IPS-NIHi7 (cell line): ENCODE measurements around the gene HMG20B.
"Not testable (repeated sequence)": the region's sequence is repeated elsewhere in the genome, so short reads cannot be mapped to it uniquely, and the experiment has no call there.

Experiments
- DNase-seq: peaks from one replicate; pipeline ENCODE4 v3.0.0; 2012; ENCODE audit warnings: mixed read lengths; ENCODE audit errors: extremely low spot score

HMG20B gene

DNA sequence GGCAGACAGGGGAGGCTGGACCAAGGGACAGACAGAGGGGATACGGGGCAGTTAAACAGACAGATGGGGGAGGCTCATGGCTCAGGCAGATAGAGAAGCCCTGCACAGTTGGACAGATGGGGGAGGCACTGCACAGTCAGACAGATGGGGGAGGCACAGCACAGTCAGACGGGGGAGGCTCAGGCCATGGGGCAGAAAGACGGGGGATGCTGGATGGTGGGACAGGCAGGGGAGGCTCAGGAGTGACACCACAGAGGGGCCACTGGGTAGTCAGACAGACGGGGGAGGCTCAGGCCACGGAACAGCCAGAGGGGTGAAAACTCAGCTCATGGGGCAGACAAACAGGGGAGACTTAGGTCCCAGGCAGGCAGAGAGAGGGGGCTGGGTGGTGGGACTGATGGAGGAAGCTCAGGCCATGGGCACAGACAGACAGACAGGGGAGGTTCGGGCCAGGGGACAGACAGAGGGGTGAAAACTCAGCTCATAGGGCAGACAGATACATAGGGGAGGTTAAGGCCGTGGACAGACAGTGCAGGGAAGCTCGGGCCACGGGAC is 16.2 kb upstream of the HMG20B start:
- DNase-seq: no peak

DNA sequence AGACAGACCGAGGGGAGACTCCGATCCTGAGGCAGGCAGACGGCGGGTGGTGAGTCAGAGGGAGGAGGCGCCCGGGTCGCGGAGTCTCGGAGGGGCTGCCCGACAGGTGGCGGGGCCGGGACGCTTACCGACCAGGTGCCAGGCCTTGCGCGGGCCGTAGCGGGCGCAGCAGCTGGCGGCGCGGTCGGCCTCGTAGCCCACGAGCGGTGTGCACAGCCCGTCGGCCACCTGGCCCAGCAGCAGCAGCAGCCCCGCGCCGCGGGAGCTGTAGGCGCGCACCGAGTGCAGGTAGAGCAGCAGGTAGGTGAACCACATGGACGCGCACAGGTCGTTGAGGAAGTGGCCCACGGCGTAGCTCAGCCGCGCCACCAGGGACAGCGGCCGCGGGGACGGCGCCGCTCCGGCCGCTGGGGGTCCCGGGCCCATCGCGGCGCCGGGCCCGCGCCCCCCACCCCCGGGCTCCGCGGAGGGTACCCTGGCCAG is 15.7 kb upstream of the HMG20B start:
- peak; percentile 67 for DNase-seq

DNA sequence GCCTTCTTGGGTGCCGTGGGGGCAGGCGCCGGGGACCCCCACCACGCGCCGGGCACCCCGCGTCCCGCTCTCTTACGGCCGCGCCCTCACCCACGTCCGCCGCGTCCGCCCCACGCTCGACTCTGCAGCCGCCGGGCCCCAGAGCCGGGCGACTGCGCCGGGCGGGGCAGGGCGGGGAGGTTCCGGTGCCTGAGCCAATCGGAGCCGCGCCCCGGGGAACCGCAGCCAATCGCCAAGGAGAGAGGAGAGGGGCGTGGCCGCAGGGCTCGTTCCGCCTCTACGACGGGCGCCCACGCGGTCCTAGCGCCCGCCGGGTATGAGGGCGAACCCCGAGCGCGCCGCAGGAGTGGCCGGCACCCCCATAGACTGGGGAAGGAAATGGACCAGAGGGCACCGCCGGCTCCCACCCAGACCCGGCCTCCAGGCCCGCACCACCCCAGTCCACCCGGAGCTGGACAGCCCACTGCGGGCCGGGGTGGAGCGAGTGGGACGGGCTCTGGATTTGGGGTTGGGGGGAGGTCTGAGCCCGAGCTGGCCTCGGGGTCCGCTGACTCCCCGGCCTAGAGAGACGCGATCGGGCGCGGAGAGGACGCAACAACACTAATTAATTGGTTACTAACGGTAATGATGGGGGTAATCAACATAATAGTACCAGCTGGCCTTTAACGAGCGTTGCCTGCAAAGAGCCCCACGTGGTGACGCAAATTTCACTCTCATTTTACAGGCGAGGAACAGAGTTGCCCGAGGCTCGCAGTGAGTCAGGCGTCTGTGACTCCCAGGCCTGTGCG is 15.1 kb upstream of the HMG20B start, which contains the start of gene MFSD12:
Gene MFSD12, minus strand, starts transcription at position 126 of the 788 bp plus-strand sequence. CDS start 183 bp downstream, outside the sequence.
- peak; percentile 100 for DNase-seq

DNA sequence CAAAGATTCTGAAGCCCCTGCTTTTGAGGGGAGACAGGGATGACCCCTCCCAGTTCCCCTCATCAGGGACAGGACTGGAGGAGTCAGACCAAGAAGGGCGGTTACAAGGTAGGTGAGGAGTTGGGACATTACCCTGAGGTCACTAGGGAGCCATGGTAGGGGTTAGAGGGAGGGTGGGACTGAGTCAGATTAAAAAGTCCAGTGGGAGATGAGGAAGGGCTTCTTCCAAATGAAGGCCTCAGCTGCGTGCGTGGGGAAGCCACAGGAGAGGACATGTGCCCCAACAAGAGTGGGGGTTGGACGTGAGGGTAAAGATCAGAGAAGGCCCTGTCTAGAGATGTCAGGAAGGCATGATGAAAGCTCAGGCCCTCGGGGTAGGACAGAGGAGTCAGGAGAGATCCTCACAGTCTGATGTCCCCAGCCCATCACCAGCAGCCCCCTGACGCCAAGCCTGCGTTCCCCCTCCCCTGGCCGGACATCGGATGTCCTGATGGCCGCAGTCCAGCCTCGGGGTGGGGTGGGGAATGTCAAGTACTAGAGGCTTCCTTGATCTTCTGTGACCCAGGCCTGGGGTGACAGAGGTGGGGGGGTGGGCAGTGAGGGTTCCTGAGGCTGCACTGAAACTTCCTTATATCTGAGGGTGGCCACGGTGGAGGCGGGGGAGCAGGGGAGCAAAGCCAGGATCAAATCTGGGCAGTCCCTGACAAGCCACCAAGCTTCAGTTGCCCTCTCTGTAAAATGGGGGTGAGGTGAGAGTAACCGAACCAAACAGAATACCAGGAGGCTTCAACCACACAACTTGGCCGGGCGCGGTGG is 8.8 kb upstream of the HMG20B start:
- DNase-seq: no peak

DNA sequence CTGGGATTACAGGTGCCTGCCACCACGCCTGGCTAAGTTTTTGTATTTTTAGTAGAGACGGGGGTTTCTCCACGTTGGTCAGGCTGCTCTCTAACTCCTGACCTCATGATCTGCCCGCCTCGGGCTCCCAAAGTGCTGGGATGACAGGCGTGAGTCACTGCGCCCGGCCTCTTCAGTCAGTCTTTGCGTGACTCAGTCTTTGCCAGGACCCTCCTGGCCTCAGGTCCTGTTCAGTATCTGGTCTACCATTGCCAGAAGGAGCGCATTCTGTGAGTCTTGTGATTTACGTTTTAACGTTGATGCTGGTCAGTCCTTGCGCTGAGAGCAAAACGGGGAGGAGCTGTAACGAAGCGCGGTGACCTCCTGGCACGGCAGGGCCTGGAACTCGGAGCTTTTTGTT is 7.6 kb upstream of the HMG20B start:
- DNase-seq: no peak

GRCh38 chr19:3570042-3570441 is 2.7 kb upstream of the HMG20B start:
- not testable (repeated sequence) for DNase-seq

DNA sequence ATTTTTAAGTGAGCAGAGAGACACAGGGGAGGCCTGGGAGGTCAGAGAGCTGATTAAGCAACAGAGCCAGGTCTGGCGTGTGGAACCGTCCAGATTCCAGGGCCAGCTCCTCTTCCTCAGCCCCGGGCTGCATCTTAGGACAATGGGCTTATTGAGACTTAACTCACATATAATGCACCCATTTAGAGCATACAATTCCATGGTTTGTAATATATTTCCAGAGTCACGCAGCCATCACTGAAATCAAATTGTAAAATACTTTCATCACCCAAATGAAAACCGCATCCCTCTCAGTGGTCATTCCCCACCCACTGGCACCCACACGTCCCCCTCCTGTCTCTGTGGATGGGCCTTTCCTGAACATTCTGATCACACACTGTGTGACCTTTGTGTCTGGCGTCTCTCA is 2.1 kb upstream of the HMG20B start:
- DNase-seq: no peak

- DNase-seq: peak; percentile 95
These were observed 451 bp upstream of the HMG20B start for GRCh38 chr19:3572132-3572854.

DNA sequence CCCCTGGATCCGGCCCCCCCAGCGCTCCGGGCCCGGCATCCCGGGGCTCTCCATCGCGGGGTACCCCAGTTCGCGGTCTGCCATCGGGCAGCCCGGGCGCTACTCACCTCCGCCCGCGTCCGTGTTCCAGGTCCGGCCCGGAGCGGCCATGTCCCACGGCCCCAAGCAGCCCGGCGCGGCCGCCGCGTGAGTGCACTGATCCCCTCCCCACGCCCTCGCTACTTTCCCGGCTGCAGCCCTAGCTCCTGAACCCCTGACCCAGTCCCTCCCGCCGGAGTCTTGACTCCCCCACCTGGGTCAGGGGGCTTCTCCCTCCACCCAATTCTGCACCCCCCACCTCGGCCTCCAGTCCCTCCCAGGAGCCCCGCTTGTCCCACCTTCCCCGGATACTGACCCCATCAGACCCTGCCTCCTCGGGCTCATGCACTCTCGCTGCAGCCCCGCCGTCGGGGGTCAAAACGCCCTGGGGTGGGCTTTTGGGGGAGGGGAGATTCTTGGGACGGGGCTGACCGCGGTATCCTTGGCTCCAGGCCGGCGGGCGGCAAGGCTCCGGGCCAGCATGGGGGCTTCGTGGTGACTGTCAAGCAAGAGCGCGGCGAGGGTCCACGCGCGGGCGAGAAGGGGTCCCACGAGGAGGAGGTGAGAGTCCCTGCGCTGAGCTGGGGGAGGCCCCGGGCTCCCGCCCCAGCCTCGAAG is 566 bp downstream of the HMG20B start:
- DNase-seq: no peak

GRCh38 chr19:3573858-3574637 is 1.3 kb downstream of the HMG20B start:
- DNase-seq: peak; percentile 88

DNA sequence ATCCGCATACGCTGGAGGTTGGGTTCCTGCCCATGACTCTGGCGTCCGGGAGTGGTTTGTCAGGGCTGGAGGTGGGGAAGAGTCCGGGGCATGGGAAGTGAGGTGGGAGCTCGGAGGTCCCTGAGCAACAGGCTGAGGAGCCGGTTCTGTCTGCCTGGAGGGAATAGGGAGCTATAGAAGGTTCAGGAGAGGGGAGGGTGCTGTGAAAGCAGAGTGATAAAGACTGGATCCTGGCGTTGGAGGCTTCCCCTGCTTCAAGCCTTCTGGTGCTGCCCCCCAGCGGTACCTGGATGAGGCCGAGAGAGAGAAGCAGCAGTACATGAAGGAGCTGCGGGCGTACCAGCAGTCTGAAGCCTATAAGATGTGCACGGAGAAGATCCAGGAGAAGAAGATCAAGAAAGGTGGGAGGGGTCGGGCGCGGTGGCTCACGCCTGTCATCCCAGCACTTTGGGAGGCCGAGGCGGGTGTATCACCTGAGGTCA is 2.6 kb downstream of the HMG20B start:
- no peak for DNase-seq

DNA sequence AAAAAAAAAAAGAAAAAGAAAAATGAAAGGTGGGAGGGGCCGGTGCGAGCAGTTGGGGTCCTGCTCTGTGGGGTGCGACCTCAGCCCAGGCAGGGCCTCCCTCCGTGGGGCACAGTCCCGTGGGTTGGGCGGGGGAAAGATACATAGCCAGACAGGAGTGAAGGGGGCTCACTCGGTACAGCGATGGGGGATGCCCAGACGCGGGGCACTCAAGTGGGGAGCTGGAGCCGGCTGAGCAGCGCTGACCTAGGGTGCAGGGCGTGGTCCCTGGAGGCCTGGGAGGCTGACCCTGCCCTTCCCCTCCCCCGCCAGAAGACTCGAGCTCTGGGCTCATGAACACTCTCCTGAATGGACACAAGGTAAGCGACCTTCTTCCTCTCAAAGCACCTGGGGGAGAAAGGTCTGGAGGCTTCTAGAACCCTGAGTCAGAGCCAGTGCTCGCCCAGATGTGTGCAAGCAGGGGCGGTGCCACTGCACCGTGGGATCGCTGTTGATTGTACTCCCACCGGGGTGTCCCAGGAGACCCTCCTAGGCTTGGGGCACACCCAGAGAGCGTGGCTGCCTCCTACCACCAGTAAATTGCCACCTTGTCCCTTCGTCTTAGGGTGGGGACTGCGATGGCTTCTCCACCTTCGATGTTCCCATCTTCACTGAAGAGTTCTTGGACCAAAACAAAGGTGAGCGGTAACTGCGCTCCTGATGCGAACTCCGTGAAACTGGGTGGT is 3.4 kb downstream of the HMG20B start:
- no peak for DNase-seq

DNA sequence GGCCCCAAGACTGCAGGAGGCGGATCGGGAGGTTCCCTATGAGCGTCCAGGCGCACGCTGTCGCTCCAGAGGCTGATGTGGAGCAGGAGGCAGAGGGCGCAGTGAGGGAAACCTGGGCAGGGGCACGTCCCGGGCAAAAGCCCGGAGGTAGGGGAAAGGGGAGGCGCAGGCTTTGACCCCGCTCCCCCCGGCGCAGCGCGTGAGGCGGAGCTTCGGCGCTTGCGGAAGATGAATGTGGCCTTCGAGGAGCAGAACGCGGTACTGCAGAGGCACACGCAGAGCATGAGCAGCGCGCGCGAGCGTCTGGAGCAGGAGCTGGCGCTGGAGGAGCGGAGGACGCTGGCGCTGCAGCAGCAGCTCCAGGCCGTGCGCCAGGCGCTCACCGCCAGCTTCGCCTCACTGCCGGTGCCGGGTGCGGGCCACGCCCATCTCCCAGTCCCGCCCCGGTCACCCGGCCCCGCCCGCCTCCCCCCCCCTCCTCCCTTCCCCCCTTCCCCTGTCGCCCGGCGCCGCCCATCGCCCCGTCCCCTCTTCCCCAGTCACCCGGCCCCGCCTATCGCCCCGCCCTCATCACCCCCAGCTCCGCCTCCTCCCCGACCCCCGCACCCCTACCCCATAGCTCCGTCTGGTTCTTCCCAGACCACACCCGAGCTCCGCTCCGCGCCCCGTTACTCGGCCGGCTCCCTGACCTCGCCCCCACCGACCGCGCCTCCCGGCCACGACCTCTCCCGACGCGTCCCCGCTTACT is 4.1 kb downstream of the HMG20B start:
- peak; percentile 85 for DNase-seq

DNA sequence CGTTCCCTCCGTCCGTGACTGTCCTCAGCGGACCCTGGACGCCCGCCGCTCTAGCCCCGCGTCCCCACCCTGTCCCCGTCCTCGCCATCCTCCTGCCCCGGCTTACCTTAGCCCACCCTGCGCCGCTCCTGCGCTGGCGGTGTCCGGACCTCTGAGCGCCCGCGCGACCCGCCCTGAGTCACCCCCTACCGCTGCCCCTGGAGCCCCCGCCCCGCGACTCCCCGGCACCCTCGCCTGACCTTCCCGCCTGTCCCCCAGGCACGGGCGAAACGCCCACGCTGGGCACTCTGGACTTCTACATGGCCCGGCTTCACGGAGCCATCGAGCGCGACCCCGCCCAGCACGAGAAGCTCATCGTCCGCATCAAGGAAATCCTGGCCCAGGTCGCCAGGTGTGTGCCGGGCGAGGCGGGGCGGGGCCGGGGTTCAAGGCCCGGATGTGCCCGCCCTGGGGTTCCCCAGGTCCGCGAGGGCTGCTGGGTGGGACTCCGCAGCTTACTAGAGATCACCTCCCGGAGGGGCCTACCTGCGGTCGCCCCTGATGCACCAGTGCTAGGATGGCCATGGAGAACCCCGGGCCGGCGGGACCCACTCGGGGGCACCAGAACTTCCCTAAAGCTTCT is 5.1 kb downstream of the HMG20B start:
- peak; percentile 68 for DNase-seq

GRCh38 chr19:3578390-3578789 is 5.6 kb downstream of the HMG20B start:
- no peak for DNase-seq

- no peak for DNase-seq
These were observed 7.6 kb downstream of the HMG20B start for GRCh38 chr19:3580156-3580934.

GRCh38 chr19:3581792-3582191 is 9.0 kb downstream of the HMG20B start:
- not testable (repeated sequence) for DNase-seq
